ENCODE results near the gene HM13. TPM values are rescaled to one million over a fixed set of nuclear protein-coding genes. Genes with fewer than 3 reads are reported as not detected.

Gene HM13
- total and polyA plus RNA-seq, 8 donors: 139 to 286 (median 184) TPM

DNA sequence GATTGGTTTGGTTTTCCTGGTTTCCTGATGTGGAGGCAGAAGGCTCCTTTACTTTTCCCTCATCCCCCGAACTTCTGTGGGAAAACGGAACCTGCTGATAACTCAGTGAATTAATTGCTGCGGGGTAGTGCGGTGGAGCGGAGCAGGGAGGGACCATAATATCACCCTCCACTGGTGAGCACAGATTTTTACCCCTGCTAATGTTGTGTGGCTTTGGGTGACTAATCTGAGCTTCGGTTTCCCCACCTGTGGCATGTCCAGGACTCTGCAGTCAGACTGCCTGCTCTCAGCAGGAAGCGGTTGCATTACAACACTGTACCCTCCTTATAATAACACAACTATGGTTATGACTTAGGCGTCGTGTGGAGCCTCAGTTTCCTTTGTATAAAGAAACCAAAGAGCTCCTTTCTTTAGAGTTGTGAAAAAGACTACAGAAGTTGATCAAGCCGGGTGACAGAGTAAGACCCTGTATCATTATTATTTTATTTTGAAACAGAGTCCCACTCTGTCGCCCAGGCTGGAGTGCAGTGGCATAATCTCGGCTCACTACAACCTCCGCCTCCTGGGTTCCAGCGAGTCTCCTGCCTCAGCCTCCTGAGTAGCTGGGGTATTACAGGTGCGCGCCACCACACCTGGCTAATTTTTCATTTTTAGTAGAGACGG lies 88.7 kb downstream of the HM13 start:
- no peak for FAIRE-seq
- WGBS, 2 donors: 67 to 75% methylated on average over 17 of the region's 17 CpGs
- no peak for TF ChIP-seq CTCF (IDR thresholded peaks at IDR 0.05)
- H3K9me3 ChIP-seq: no peaks in the 10 kb centered on the region
- no peak for DNase-seq
- H3K27ac ChIP-seq: no peak overlapping the region
- H3K27me3 ChIP-seq: no peaks in the 10 kb centered on the region
- intact Hi-C loops (cut with DNase I): no loop called here
- no peak overlapping the region for H3K4me3 ChIP-seq
- H3K36me3 ChIP-seq: no peaks in the 10 kb centered on the region
- peaks cover 3 to 9% (median 4%) of the 10 kb centered on the region in 3 donors for H3K4me1 ChIP-seq
- no peak for ATAC-seq

GRCh38 chr20:31603822-31604566 lies 89.8 kb downstream of the HM13 start:
- Histone ChIP-seq H3K36me3 (no peaks in the 10 kb centered on the region), H3K27ac (peak overlapping the region; percentile 10 to 78 (median 72)), H3K4me1 (peaks cover 3 to 19% (median 4%) of the 10 kb centered on the region in 3 donors), H3K4me3 (peak overlapping the region in 3 of 4 donors; percentile 40 to 75 (median 61)), H3K27me3 (no peaks in the 10 kb centered on the region), H3K9me3 (no peaks in the 10 kb centered on the region)
- no peak for FAIRE-seq
- 9 to 10% methylated on average over 42 to 43 of the region's 43 CpGs for WGBS, 2 donors
- no peak for TF ChIP-seq CTCF (IDR thresholded peaks at IDR 0.05)
- intact Hi-C loops (cut with DNase I): no loop called here
- ATAC-seq: peak; percentile 82 to 84 (median 84)
- DNase-seq: peak; percentile 91 to 97 (median 95)

DNA sequence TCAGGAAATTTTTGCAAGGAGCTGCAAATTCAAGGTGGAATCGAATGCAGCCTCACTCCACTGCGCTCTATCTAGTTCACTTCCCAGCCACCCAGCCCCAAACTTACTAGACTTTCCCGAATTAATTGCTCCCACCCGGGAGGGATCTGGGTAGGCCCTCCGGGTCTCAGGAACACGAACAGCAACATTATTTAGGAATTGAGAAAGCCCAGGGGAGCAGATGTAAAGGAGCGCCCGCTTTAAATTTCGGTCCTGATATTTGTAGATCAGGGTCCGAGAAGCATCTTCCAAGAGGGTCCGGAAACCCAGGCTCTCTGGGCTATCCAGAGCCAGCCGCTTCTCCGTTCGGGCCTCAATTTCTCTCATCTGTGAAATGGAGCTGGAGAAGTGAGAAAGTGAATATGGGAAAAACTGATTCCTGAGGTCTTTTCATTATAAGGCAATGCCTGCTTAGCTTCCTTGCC lies 90.4 kb downstream of the HM13 start:
- FAIRE-seq: no peak
- intact Hi-C loops (cut with DNase I): loop anchor here in 1 of 3 donors (5.0 kb wide), 1 partner anchor 32 kb away; no protein-coding TSS in a partner anchor
- no peak for TF ChIP-seq CTCF (IDR thresholded peaks at IDR 0.05)
- Histone ChIP-seq H3K27ac (peak overlapping the region; percentile 10 to 78 (median 72)), H3K4me3 (peak overlapping the region in 3 of 4 donors; percentile 40 to 75 (median 61)), H3K27me3 (no peaks in the 10 kb centered on the region), H3K36me3 (no peaks in the 10 kb centered on the region), H3K9me3 (no peaks in the 10 kb centered on the region), H3K4me1 (peaks cover 3 to 25% (median 4%) of the 10 kb centered on the region in 3 donors)
- DNase-seq: no peak
- WGBS, 2 donors: 0 to 1% methylated on average over 14 of the region's 14 CpGs
- ATAC-seq: peak; percentile 4 to 11 (median 4)

GRCh38 chr20:31605031-31605901 lies 91.0 kb downstream of the HM13 start, which contains the start of gene ID1:
TSS of gene ID1 (plus strand) at chr20:31605289. CDS start at chr20:31605388, 99 bp downstream.
- no peaks in the 10 kb centered on the region for H3K36me3 ChIP-seq
- DNase-seq: peak; percentile 87 to 95 (median 90)
- intact Hi-C loops (cut with DNase I): loop anchor here in 1 of 3 donors (5.0 kb wide), 1 partner anchor 33 kb away; no protein-coding TSS in a partner anchor
- H3K4me1 ChIP-seq: peaks cover 3 to 25% (median 4%) of the 10 kb centered on the region in 3 donors
- peak within 1 kb of the TSS; percentile 18 to 78 (median 72) for H3K27ac ChIP-seq
- TF ChIP-seq CTCF (IDR thresholded peaks at IDR 0.05): no peak
- peak; percentile 86 to 93 (median 90) for ATAC-seq
- no peaks in the 10 kb centered on the region for H3K27me3 ChIP-seq
- peak within 1 kb of the TSS; percentile 40 to 77 (median 68) for H3K4me3 ChIP-seq
- no peak for FAIRE-seq
- 3 to 4% methylated on average over 69 to 74 of the region's 74 CpGs for WGBS, 2 donors
- H3K9me3 ChIP-seq: no peaks in the 10 kb centered on the region
